Measurements from ENCODE around the gene QPRT.

DNA sequence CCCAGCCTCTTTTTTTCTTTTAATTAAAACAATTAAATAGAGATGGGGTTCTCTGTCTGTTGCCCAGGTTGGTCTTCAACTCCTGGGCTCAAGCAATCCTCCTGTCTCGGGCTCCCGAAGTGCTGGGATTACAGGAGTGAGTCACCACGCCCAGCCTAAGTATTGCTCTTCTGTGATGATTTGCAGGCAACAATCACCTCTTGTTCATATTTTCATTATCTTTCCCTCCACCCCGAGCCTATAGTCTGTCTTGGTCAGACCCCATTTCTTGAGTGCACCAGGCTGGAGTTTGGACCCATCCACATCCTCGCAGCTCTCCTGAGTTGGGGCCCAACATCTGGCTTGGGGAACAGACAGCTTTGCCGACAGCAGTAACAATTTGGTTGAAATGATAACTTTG lies 20.3 kb upstream of the QPRT start:
- TF ChIP-seq, protein P1, sequence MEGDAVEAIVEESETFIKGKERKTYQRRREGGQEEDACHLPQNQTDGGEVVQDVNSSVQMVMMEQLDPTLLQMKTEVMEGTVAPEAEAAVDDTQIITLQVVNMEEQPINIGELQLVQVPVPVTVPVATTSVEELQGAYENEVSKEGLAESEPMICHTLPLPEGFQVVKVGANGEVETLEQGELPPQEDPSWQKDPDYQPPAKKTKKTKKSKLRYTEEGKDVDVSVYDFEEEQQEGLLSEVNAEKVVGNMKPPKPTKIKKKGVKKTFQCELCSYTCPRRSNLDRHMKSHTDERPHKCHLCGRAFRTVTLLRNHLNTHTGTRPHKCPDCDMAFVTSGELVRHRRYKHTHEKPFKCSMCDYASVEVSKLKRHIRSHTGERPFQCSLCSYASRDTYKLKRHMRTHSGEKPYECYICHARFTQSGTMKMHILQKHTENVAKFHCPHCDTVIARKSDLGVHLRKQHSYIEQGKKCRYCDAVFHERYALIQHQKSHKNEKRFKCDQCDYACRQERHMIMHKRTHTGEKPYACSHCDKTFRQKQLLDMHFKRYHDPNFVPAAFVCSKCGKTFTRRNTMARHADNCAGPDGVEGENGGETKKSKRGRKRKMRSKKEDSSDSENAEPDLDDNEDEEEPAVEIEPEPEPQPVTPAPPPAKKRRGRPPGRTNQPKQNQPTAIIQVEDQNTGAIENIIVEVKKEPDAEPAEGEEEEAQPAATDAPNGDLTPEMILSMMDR (IDR thresholded peaks at IDR 0.05): no peak
- TF ChIP-seq POLR2A (IDR thresholded peaks at IDR 0.05): no peak

Measured in adrenal gland (tissue), 5 donors.